KOPT-K1 (cell line): ENCODE measurements around the gene GPRIN2.
"Not testable (repeated sequence)": the region's sequence is repeated elsewhere in the genome, so short reads cannot be mapped to it uniquely, and the experiment has no call there.

Experiments
- H3K27ac ChIP-seq: fragments of 200-600 bp; sonication (generic); 2 replicates; pipeline ENCODE4 v1.5.1; 2016; ENCODE audit warnings: antibody characterized with exemption, mild to moderate bottlenecking, low read depth, low read length; ENCODE audit not compliant: poor library complexity, severe bottlenecking
- H3K36me3 ChIP-seq: fragments of 200-600 bp; sonication (generic); 2 replicates; pipeline ENCODE4 v1.5.1; 2017; ENCODE audit warnings: antibody characterized with exemption, mild to moderate bottlenecking, low read length, moderate library complexity; ENCODE audit not compliant: insufficient read depth
- H3K9me3 ChIP-seq: fragments of 200-600 bp; sonication (generic); 2 replicates; pipeline ENCODE4 v1.5.1; 2017; ENCODE audit warnings: antibody characterized with exemption, low read length, mild to moderate bottlenecking; ENCODE audit not compliant: insufficient read depth, poor library complexity, severe bottlenecking

Gene GPRIN2

GRCh38 chr10:46524472-46525176, 31.8 kb downstream of the GPRIN2 start:
- H3K9me3 ChIP-seq: no peaks in the 10 kb centered on the region
- H3K27ac ChIP-seq: no peak overlapping the region
- H3K36me3 ChIP-seq: no peaks in the 10 kb centered on the region

- no peaks in the 10 kb centered on the region for H3K36me3 ChIP-seq
- H3K9me3 ChIP-seq: no peaks in the 10 kb centered on the region
- no peak overlapping the region for H3K27ac ChIP-seq
Observed at GRCh38 chr10:46523962-46524471, 32.4 kb downstream of the GPRIN2 start.

- H3K36me3 ChIP-seq: no peaks in the 10 kb centered on the region
- no peak overlapping the region for H3K27ac ChIP-seq
- H3K9me3 ChIP-seq: no peaks in the 10 kb centered on the region
Observed at GRCh38 chr10:46523119-46523961, 33.1 kb downstream of the GPRIN2 start.

GRCh38 chr10:46522295-46523118, 34.0 kb downstream of the GPRIN2 start:
- Histone ChIP-seq H3K36me3 (no peaks in the 10 kb centered on the region), H3K27ac (no peak overlapping the region), H3K9me3 (no peaks in the 10 kb centered on the region)

GRCh38 chr10:46520941-46521340, 35.5 kb downstream of the GPRIN2 start:
- no peak overlapping the region for H3K27ac ChIP-seq
- no peaks in the 10 kb centered on the region for H3K9me3 ChIP-seq
- H3K36me3 ChIP-seq: no peaks in the 10 kb centered on the region

GRCh38 chr10:46520381-46520780, 36.1 kb downstream of the GPRIN2 start:
- H3K36me3 ChIP-seq: no peaks in the 10 kb centered on the region
- H3K9me3 ChIP-seq: no peaks in the 10 kb centered on the region
- no peak overlapping the region for H3K27ac ChIP-seq

- Histone ChIP-seq H3K27ac (no peak overlapping the region), H3K36me3 (no peaks in the 10 kb centered on the region)
Observed at GRCh38 chr10:46518028-46518725, 38.3 kb downstream of the GPRIN2 start.

GRCh38 chr10:46517541-46517940, 38.9 kb downstream of the GPRIN2 start:
- Histone ChIP-seq H3K36me3 (no peaks in the 10 kb centered on the region), H3K27ac (no peak overlapping the region), H3K9me3 (no peaks in the 10 kb centered on the region)

More at GRCh38 chr10:46518028-46518725, 38.3 kb downstream of the GPRIN2 start:
- H3K9me3 ChIP-seq: no peaks in the 10 kb centered on the region

GRCh38 chr10:46516660-46517416, 39.6 kb downstream of the GPRIN2 start:
- Histone ChIP-seq H3K9me3 (no peaks in the 10 kb centered on the region), H3K36me3 (no peaks in the 10 kb centered on the region), H3K27ac (no peak overlapping the region)

- H3K27ac ChIP-seq: no peak overlapping the region
Observed at GRCh38 chr10:46515793-46516192, 40.7 kb downstream of the GPRIN2 start.

GRCh38 chr10:46515366-46515765, 41.1 kb downstream of the GPRIN2 start:
- no peak overlapping the region for H3K27ac ChIP-seq
- no peaks in the 10 kb centered on the region for H3K9me3 ChIP-seq
- H3K36me3 ChIP-seq: no peaks in the 10 kb centered on the region

More at GRCh38 chr10:46515793-46516192, 40.7 kb downstream of the GPRIN2 start:
- H3K9me3 ChIP-seq: no peaks in the 10 kb centered on the region
- no peaks in the 10 kb centered on the region for H3K36me3 ChIP-seq

GRCh38 chr10:46514899-46515298, 41.6 kb downstream of the GPRIN2 start:
- Histone ChIP-seq H3K27ac (no peak overlapping the region), H3K36me3 (no peaks in the 10 kb centered on the region), H3K9me3 (no peaks in the 10 kb centered on the region)

GRCh38 chr10:46514431-46514861, 42.0 kb downstream of the GPRIN2 start:
- H3K27ac ChIP-seq: no peak overlapping the region

GRCh38 chr10:46513333-46513732, 43.1 kb downstream of the GPRIN2 start:
- not testable (repeated sequence) for H3K9me3 ChIP-seq, H3K36me3 ChIP-seq, H3K27ac ChIP-seq

More at GRCh38 chr10:46514431-46514861, 42.0 kb downstream of the GPRIN2 start:
- H3K9me3 ChIP-seq: no peaks in the 10 kb centered on the region
- no peaks in the 10 kb centered on the region for H3K36me3 ChIP-seq
